Kidney (tissue), 14 donors: Measurements from ENCODE around the gene NOS2. TPM values are rescaled to one million over a fixed set of nuclear protein-coding genes. Genes with fewer than 3 reads are reported as not detected.
A peak's percentile ranks its signal among the peaks of the same experiment; 100 is the strongest.

Experiments
- DNase-seq, 5 donors: peaks; one replicate each; pipeline ENCODE4 v3.0.0-alpha.2; 2013 to 2020
- FAIRE-seq: peaks from 2 replicates; lab custom pipeline; 2012; peaks lifted over from hg19 to GRCh38; lab: Jason Lieb, UNC
- H3K27ac ChIP-seq, 2 donors: one replicate each; pipeline ENCODE4 v1.7.0; 2013; ENCODE audit warnings: low read depth in 2 of 2, low read length in 2 of 2, inconsistent platforms in 1 of 2
- H3K27me3 ChIP-seq: one replicate; pipeline ENCODE4 v1.7.1; 2013; ENCODE audit warnings: low read length, inconsistent platforms; ENCODE audit not compliant: control insufficient read depth, insufficient read depth
- H3K36me3 ChIP-seq, 3 donors: one replicate each; pipeline versions ENCODE4 v1.7.0 to v1.7.1; 2013; ENCODE audit warnings: low read length in 3 of 3, control low read depth in 1 of 3, inconsistent platforms in 1 of 3; ENCODE audit not compliant: insufficient read depth in 3 of 3, control insufficient read depth in 2 of 3
- H3K4me1 ChIP-seq, 3 donors: one replicate each; pipeline versions ENCODE4 v1.7.0 to v1.7.1; 2013; ENCODE audit warnings: low read length in 3 of 3, inconsistent platforms in 1 of 3, low read depth in 1 of 3; ENCODE audit not compliant: control insufficient read depth in 2 of 3, insufficient read depth in 2 of 3
- H3K4me3 ChIP-seq, 3 donors: one replicate each; pipeline versions ENCODE4 v1.7.0 to v1.8.1; 2013; ENCODE audit warnings: low read length in 3 of 3, control low read depth in 1 of 3, inconsistent platforms in 1 of 3
- H3K9ac ChIP-seq, 3 donors: one replicate each; pipeline versions ENCODE4 v1.7.0 to v1.7.1; 2013; ENCODE audit warnings: low read length in 3 of 3, control low read depth in 1 of 3, inconsistent platforms in 1 of 3
- H3K9me3 ChIP-seq, 3 donors: one replicate each; pipeline versions ENCODE4 v1.7.0 to v1.7.1; 2013; ENCODE audit warnings: low read length in 3 of 3, control low read depth in 1 of 3, inconsistent platforms in 1 of 3; ENCODE audit not compliant: control insufficient read depth in 2 of 3, insufficient read depth in 1 of 3
- intact Hi-C: fragments of 100-400 bp; cut with DNase I; formaldehyde crosslinking; loops from one replicate; pipeline ENCODE4 v1.11.1; 2022
- polyA plus RNA-seq: library from polyadenylated mRNA; stranded (reverse); fragments of 350-450 nt; fragmentation: Illumina TruSeq; extraction: RNeasy Lipid Tissue Mini Kit (QIAGEN cat#74804); gene quantifications from one replicate; pipeline ENCODE4 v1.2.3, GENCODE V29; 2014; ENCODE audit warnings: low read depth, low replicate concordance; ENCODE audit not compliant: insufficient read depth
- total RNA-seq: library from RNA; stranded (reverse); fragmentation: NEBNext Ultra II Directional; extraction: Animal tissue kit (Norgen Biotek cat#: 25700); gene quantifications from one replicate; pipeline ENCODE4 v1.2.1, GENCODE V29; 2021
- TF ChIP-seq, protein P1 (sequence below): IDR thresholded peaks from 3 replicates; pipeline ENCODE4 v1.5.1; 2012; ENCODE audit warnings: mild to moderate bottlenecking, moderate library complexity, borderline replicate concordance; ENCODE audit not compliant: insufficient read depth; ENCODE audit errors: extremely low read depth
- donor health status: control.
- donor health status: control.
- donor health status: control.
- donor health status: control.
- donor health status: control.
- donor health status: DM: yes; HTN: yes; CAD: no.
- donor health status: Normal renal cell carcinoma (clear cell type).

NOS2 gene
- total and polyA plus RNA-seq, 2 donors from 2014 or later = 0.37 to 0.57 TPM

DNA sequence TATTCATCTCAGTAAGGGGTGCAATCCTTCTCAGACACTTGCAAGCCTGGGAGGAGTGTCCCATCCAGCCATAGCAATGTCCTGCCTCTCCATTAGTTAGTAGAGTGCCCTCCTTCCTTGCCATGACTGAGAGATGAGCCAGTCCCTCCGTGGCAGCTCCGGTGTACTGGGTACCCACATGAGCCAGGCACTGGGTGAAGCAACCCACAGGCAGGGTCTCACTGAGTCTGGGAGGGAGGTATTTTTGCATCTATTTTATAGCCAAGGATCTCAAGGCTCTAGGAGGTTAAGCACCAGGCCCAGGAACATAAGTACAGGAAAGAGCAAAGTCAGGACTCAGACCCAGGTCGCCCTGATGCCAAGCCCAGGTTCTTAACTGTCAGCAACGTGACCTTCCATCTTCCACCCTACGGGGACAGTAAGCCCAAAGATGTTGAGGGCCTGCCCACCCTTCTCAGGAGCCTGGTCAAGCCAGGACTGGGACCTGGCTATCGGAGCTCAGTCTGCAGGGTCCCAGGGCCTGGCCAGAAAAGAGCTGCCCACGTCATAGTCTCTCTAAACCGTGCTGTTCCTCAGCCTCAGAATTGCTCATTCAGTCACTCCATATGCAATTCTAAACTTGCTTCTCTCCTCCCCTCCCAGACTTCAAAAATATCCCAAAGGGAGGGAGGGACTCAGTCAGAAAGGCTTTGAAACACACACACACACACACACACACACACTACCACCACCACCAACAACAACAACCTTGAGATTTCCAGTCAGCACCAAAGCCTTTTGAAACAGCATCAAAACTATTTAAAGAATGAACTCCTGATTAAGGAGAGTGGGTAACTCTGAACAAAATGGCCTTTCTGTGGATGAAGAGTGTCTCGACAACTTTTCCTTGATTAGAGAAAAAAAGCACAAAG lies 16.6 kb downstream of the NOS2 start:
- no peaks in the 10 kb centered on the region for H3K4me1 ChIP-seq
- H3K9me3 ChIP-seq = no peaks in the 10 kb centered on the region
- H3K9ac ChIP-seq = no peak overlapping the region
- FAIRE-seq (no peak), DNase-seq (no peak)
- TF ChIP-seq, protein P1, sequence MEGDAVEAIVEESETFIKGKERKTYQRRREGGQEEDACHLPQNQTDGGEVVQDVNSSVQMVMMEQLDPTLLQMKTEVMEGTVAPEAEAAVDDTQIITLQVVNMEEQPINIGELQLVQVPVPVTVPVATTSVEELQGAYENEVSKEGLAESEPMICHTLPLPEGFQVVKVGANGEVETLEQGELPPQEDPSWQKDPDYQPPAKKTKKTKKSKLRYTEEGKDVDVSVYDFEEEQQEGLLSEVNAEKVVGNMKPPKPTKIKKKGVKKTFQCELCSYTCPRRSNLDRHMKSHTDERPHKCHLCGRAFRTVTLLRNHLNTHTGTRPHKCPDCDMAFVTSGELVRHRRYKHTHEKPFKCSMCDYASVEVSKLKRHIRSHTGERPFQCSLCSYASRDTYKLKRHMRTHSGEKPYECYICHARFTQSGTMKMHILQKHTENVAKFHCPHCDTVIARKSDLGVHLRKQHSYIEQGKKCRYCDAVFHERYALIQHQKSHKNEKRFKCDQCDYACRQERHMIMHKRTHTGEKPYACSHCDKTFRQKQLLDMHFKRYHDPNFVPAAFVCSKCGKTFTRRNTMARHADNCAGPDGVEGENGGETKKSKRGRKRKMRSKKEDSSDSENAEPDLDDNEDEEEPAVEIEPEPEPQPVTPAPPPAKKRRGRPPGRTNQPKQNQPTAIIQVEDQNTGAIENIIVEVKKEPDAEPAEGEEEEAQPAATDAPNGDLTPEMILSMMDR = no peak
- intact Hi-C loops = no loop called here
- H3K27ac ChIP-seq = peak overlapping the region in 1 of 2 donors; percentile 57
- no peaks in the 10 kb centered on the region for H3K27me3 ChIP-seq
- H3K36me3 ChIP-seq = no peaks in the 10 kb centered on the region
- no peak overlapping the region for H3K4me3 ChIP-seq

DNA sequence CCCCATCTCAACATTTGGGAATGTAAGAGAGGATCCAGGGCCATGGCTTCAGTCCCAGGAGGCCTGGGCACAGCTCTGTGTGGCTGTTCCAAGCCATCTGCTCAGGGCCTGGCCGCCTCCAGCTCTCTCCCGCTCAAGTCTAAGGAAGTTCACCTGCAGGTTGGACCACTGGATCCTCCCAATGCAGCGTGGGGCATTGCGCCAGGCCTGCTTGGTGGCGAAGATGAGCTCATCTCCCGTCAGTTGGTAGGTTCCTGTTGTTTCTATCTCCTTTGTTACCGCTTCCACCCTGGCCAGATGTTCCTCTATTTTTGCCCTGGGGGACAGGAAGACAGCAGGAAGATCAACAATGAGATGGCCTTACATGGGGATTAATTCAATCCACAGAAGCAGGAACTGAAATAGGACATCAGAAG lies 17.5 kb downstream of the NOS2 start:
- no peak for FAIRE-seq
- TF ChIP-seq, protein P1 = no peak
- H3K27ac ChIP-seq = no peak overlapping the region

DNA sequence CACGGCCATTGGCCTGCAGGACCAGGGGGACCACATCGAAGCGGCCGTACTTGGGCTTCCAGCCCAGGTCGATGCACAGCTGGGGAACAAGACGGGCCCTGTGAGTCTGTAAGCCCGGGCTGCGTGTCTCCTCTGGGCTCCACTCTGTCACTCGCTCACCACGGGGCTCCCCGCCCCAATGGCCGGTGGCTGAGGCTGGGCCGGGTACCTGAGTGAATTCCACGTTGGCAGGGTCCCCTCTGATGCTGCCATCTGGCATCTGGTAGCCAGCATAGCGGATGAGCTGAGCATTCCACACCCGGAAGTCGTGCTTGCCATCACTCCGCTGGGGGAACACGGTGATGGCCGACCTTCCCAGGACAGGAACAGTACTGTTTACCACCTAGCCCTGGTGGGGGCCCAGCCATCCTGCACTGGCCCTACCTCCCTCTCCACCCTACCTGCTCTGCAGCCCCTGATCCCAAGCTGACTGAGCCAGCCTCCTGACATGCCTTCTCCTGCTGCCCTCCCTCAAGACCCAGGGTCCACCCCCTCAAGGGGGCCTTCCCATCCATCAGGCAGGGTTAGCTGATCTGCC lies 19.4 kb downstream of the NOS2 start:
- TF ChIP-seq, protein P1 = no peak
- H3K4me1 ChIP-seq = no peaks in the 10 kb centered on the region
- H3K27me3 ChIP-seq = no peaks in the 10 kb centered on the region
- intact Hi-C loops = no loop called here
- no peak overlapping the region for H3K4me3 ChIP-seq
- H3K36me3 ChIP-seq = no peaks in the 10 kb centered on the region
- H3K27ac ChIP-seq = no peak overlapping the region
- FAIRE-seq = no peak
- DNase-seq = no peak
- no peak overlapping the region for H3K9ac ChIP-seq
- H3K9me3 ChIP-seq = no peaks in the 10 kb centered on the region

More for the DNA sequence above, 17.5 kb downstream of the NOS2 start:
- H3K9ac ChIP-seq = no peak overlapping the region
- no peaks in the 10 kb centered on the region for H3K9me3 ChIP-seq
- no peak overlapping the region for H3K4me3 ChIP-seq
- peak in 1 of 5 donors; percentile 47 for DNase-seq
- H3K27me3 ChIP-seq = no peaks in the 10 kb centered on the region
- intact Hi-C loops = no loop called here
- no peaks in the 10 kb centered on the region for H3K36me3 ChIP-seq
- H3K4me1 ChIP-seq = no peaks in the 10 kb centered on the region
